Natural killer cell (primary cell): ENCODE measurements around the gene PXDN. TPM values are rescaled to one million over a fixed set of nuclear protein-coding genes. Genes with fewer than 3 reads are reported as not detected.
A peak's percentile ranks its signal among the peaks of the same experiment; 100 is the strongest.

Source experiments
- ATAC-seq, 3 donors: fragments of 150-1000 bp in 2 of 3; fragments of 200-7000 bp in 1 of 3; cut with Tn5 transposase; 1 replicate in 1 of 3; 2 replicates in 2 of 3; pipeline ENCODE4 v1.10.0; 2021; ENCODE audit warnings: mild to moderate bottlenecking in 2 of 3, moderate library complexity in 2 of 3
- DNase-seq, 2 donors: peaks; one replicate each; pipeline versions ENCODE4 v3.0.0 to v3.0.0-alpha.2; 2013 to 2021; ENCODE audit warnings: mixed read lengths in 1 of 2
- H3K27ac ChIP-seq: one replicate; pipeline ENCODE4 v1.5.1; 2013; ENCODE audit warnings: mild to moderate bottlenecking, low read length
- H3K27me3 ChIP-seq: one replicate; pipeline ENCODE4 v1.6.1; 2013; ENCODE audit warnings: low read length; ENCODE audit not compliant: control insufficient read depth, insufficient read depth
- H3K36me3 ChIP-seq: one replicate; pipeline ENCODE4 v1.6.1; 2013; ENCODE audit warnings: low read length; ENCODE audit not compliant: control insufficient read depth, insufficient read depth
- H3K4me1 ChIP-seq: one replicate; pipeline ENCODE4 v1.6.1; 2013; ENCODE audit warnings: low read length; ENCODE audit not compliant: control insufficient read depth, insufficient read depth
- H3K4me3 ChIP-seq: one replicate; pipeline ENCODE4 v1.5.1; 2013; ENCODE audit warnings: low read length
- H3K9me3 ChIP-seq: one replicate; pipeline ENCODE4 v1.6.1; 2013; ENCODE audit warnings: low read length; ENCODE audit not compliant: control insufficient read depth, insufficient read depth
- H3K27ac Mint-ChIP-seq, 2 donors: one replicate each; pipeline ENCODE4 v1.8.0; 2022; ENCODE audit warnings: mild to moderate bottlenecking in 2 of 2, mixed read lengths in 2 of 2, moderate library complexity in 1 of 2
- H3K27me3 Mint-ChIP-seq, 2 donors: one replicate each; pipeline ENCODE4 v1.8.0; 2022; ENCODE audit warnings: low read depth in 2 of 2, mixed read lengths in 2 of 2
- H3K36me3 Mint-ChIP-seq: one replicate; pipeline ENCODE4 v1.8.0; 2022; ENCODE audit warnings: mixed read lengths
- H3K4me1 Mint-ChIP-seq, 2 donors: one replicate each; pipeline ENCODE4 v1.8.0; 2022; ENCODE audit warnings: mixed read lengths in 2 of 2
- H3K4me3 Mint-ChIP-seq: one replicate; pipeline ENCODE4 v1.8.0; 2022; ENCODE audit warnings: mild to moderate bottlenecking, moderate library complexity, mixed read lengths
- H3K9me3 Mint-ChIP-seq, 2 donors: one replicate each; pipeline ENCODE4 v1.8.0; 2022; ENCODE audit warnings: mixed read lengths in 2 of 2
- CTCF ChIP-seq: fragments of 200-600 bp; IDR thresholded peaks from one replicate; pipeline ENCODE4 v1.8.0; 2022; ENCODE audit warnings: antibody characterized with exemption
- WGBS: methylation state at CpG from one replicate; pipeline ENCODE4 v1.1.7; 2013; ENCODE audit warnings: missing lambda C conversion rate; ENCODE audit not compliant: insufficient coverage; 5-methylcytosine and 5-hydroxymethylcytosine counted together
- intact Hi-C: fragments of 100-400 bp; cut with micrococcal nuclease; formaldehyde crosslinking; loops from one replicate; pipeline ENCODE4 v1.14.2; 2022
- total RNA-seq, 4 donors: library from RNA; stranded (reverse); fragments of 120-200 nt in 1 of 4; gene quantifications; one replicate each; pipeline versions ENCODE4 v1.2.3 to v1.2.4, GENCODE V29; 2013 to 2022

The PXDN gene
- total RNA-seq, 3 donors from 2014 or later (not counting 1 experiment from before 2014, with no cell fraction given), result 2.1 to 3.7 (median 2.5) TPM

DNA sequence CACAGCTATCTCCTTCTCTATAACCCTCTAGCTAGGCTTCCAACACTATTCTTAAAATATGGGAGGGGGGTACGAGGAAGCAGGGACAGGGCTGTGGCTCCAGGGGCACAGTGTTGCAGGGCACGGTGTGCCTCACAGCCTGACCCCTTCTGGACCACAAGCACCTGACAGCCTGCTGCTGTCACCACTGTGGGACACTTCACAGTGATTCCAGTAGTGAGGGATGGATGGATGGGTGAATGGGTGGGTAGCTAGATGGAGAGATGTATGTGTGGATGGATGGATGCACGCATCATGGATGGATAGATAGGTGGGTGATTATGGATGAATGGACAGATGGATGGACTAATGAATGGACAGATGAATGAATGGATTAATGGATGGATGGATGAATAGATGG, 21.6 kb downstream of the PXDN start:
- no peaks in the 10 kb centered on the region for H3K4me1 ChIP-seq
- DNase-seq, result no peak
- no peak overlapping the region for H3K27ac Mint-ChIP-seq
- H3K27me3 Mint-ChIP-seq, result no peaks in the 10 kb centered on the region
- no peak overlapping the region for H3K4me3 Mint-ChIP-seq
- no peak overlapping the region for H3K4me3 ChIP-seq
- intact Hi-C loops, result no loop called here
- no peak for TF ChIP-seq CTCF
- H3K36me3 ChIP-seq, result no peaks in the 10 kb centered on the region
- peaks cover 2 to 6% of the 10 kb centered on the region in 2 donors for H3K9me3 Mint-ChIP-seq
- H3K27me3 ChIP-seq, result no peaks in the 10 kb centered on the region
- H3K27ac ChIP-seq, result no peak overlapping the region
- 91% methylated on average over 3 of the region's 3 CpGs for WGBS
- ATAC-seq, result peak in 1 of 3 donors; percentile 5
- no peaks in the 10 kb centered on the region for H3K36me3 Mint-ChIP-seq
- H3K9me3 ChIP-seq, result no peaks in the 10 kb centered on the region
- no peaks in the 10 kb centered on the region for H3K4me1 Mint-ChIP-seq

GRCh38 chr2:1721706-1722646, 22.3 kb downstream of the PXDN start:
- Histone ChIP-seq H3K4me3 (no peak overlapping the region), H3K36me3 (no peaks in the 10 kb centered on the region), H3K9me3 (no peaks in the 10 kb centered on the region), H3K4me1 (no peaks in the 10 kb centered on the region), H3K27ac (no peak overlapping the region), H3K27me3 (no peaks in the 10 kb centered on the region)
- H3K4me1 Mint-ChIP-seq, result no peaks in the 10 kb centered on the region
- no peaks in the 10 kb centered on the region for H3K36me3 Mint-ChIP-seq
- no peaks in the 10 kb centered on the region for H3K27me3 Mint-ChIP-seq
- H3K4me3 Mint-ChIP-seq, result no peak overlapping the region
- DNase-seq (no peak), ATAC-seq (no peak)
- 84% methylated on average over 14 of the region's 16 CpGs for WGBS
- TF ChIP-seq CTCF, result no peak
- H3K27ac Mint-ChIP-seq, result no peak overlapping the region
- H3K9me3 Mint-ChIP-seq, result peaks cover 2 to 6% of the 10 kb centered on the region in 2 donors
- intact Hi-C loops, result no loop called here

DNA sequence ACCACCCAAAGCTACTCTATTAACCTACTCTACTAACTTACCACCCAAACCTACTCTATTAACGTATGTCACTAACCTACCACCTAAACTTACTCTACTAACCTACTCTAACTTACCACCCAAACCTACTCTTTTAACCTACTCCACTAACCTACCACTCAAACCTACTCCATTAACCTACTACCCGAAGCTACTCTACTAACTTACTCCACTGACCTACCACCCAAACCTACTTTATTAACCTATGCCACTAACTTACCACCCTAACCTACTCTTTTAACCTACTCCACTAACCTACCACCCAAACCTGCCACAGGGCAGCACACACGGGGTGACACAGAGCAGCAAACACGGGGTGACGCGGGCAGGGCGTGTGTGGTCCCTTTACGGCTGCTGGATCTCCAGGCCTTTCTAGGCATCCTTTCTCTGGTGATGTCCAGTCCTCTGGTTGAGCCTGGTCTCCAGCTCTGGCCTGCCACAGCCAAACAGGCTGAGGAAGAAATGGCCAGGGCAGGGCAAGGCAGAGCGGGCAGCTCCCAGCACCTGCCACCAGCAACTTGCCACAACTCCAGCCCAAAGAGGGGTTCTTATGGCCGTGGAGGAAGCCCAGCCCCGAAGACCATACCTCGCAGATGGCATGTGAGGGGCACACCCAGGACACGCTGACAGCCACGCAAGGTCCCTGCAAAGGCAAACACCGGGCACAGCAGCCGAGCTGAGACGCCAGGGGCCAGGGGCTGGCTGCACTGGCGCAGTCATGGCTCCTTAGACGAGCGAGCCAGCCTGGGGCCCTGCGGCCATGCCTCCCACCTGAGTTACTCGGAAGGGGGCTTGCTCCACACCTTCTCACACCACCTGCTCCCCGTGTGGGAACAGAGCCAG, 25.7 kb downstream of the PXDN start:
- no peak overlapping the region for H3K27ac ChIP-seq
- Mint-ChIP-seq H3K9me3 (peaks cover 2 to 6% of the 10 kb centered on the region in 2 donors), H3K27me3 (no peaks in the 10 kb centered on the region), H3K36me3 (no peaks in the 10 kb centered on the region), H3K4me1 (no peaks in the 10 kb centered on the region), H3K27ac (no peak overlapping the region), H3K4me3 (no peak overlapping the region)
- H3K4me1 ChIP-seq, result no peaks in the 10 kb centered on the region
- intact Hi-C loops, result no loop called here
- ATAC-seq (no peak), DNase-seq (no peak)
- no peaks in the 10 kb centered on the region for H3K36me3 ChIP-seq
- TF ChIP-seq CTCF, result no peak
- H3K9me3 ChIP-seq, result no peaks in the 10 kb centered on the region
- H3K27me3 ChIP-seq, result no peaks in the 10 kb centered on the region
- H3K4me3 ChIP-seq, result no peak overlapping the region
- 93% methylated on average over 23 of the region's 23 CpGs for WGBS
